HG03571 (cell line): ENCODE results near the gene SUDS3.
"Not testable (repeated sequence)": the region's sequence is repeated elsewhere in the genome, so short reads cannot be mapped to it uniquely, and the experiment has no call there.

ENCODE experiments used
- ATAC-seq: cut with Tn5 transposase; IDR thresholded peaks from one replicate; pipeline ENCODE4 v1.9.1; 2021; ENCODE audit not compliant: unreplicated experiment

SUDS3 gene

GRCh38 chr12:118391836-118392235 is 15.5 kb downstream of the SUDS3 start:
- ATAC-seq = no peak

DNA sequence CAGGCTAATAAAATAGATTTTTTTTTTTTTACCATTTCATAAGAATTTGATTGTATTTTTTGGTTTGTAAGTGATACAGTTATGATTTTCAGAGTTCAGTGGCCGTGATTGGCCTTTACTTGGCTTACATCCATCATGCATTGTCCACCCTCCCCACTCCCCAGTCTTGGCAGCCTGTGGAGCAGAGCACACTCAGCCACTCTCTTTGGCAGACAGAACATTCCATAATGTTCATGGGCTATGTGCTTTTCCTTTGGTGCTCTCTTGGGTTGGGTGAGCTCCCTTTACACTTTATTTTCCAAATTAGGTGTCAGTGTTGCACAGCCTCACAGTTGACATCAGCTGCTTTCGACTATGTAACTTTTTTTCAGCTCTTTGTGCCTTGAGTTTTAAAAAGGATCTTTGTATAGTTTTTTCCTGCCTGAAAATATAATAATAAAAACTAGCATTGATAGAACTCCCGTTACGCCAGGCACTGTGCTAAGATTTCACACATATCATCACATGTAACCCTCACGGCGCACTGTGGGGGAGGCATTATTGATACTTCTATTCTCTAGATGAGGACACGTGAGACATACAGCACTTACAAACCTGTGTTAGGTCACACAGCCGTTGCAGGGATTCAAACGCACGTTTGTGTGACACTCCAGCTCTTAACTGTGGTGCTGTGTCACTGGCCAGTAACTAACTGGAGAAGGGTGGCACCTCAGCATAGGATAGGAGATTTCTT is 21.5 kb downstream of the SUDS3 start:
- ATAC-seq = no peak

GRCh38 chr12:118398524-118398923 is 22.2 kb downstream of the SUDS3 start:
- ATAC-seq = no peak

DNA sequence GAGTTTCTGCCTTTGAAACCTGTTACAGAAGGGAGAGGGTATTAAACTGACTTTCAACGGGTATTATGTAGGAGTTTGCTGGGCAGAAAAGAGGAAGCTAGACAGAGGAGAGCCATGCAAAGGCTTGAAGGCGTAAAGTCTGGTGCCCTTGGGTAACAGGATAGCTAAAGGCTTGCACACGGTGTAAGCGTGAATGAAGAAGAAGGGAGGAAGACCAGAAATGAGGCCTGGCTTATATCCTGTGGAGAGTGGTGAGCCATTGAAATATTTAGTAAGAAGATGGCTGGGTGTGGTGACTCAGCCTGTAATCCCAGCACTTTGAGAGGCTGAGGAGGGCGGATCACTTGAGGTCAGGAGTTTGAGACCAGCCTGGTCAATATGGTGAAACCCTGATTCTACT is 22.6 kb downstream of the SUDS3 start:
- ATAC-seq = no peak

- ATAC-seq = no peak
Measured at GRCh38 chr12:118402251-118402650, 25.9 kb downstream of the SUDS3 start.

DNA sequence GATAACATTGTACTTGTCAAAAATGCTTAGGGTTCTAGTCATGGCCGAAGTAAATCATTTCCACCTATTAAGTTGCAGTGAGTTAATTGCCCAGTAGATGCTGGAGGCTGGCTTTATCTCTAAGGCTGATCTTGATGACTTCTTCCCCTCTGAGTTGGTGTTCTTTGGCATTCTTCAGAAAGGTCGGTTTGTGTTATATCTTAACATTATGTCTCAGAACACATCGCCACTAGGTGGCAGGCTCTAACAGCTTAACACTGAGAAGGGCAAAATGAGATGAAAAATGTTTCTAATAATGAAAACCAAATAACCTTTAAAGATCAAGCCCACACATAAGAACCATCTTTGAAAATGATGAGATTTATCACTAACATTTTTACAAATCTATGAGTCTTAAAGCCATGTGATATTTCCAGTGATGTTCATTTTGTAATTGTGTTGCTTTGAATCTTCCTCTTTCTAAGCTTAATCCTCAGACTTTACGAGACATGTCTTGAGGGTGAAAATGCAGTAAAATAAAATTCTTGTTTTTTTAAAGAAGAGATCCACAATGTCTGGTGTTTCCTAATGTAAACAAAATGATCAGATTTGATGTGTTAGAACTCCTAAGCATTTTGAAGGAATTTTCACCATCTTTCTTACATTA is 28.6 kb downstream of the SUDS3 start:
- no peak for ATAC-seq

GRCh38 chr12:118408241-118408640 is 31.9 kb downstream of the SUDS3 start:
- not testable (repeated sequence) for ATAC-seq

- ATAC-seq = no peak
Measured at GRCh38 chr12:118409834-118410233, 33.5 kb downstream of the SUDS3 start.

GRCh38 chr12:118417942-118418341 is 41.6 kb downstream of the SUDS3 start:
- ATAC-seq = no peak

DNA sequence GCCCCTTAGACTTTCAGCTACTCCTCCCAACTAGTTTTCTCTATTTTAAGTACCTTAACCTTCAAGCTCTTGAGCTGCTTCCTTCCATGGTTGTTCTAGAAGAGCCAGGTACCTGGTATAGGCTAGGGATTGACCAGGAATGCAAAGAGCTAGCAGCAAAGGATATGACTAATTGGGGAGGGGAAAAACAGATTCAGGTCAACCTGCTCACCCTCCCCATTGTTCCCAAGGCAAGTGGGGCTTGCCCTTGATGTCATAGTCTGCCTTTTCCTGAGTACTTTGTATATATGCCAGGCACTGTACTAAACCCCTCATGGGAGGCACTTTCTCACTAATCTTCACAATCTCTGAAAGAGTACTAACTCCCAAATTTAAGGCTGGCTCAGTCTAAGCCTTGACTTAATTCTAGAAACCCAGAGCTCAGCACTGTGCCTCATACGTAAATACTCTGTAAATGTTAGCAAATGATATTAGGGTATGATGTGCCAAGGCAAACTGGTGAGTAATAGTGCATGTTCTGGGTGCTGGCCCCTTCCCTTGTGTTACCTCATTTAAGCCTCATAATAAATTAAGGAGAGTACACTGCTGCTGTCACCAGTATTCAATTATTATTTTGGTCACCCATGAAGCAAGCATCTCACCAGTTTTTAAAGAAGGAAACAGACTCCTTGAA is 42.2 kb downstream of the SUDS3 start:
- no peak for ATAC-seq

DNA sequence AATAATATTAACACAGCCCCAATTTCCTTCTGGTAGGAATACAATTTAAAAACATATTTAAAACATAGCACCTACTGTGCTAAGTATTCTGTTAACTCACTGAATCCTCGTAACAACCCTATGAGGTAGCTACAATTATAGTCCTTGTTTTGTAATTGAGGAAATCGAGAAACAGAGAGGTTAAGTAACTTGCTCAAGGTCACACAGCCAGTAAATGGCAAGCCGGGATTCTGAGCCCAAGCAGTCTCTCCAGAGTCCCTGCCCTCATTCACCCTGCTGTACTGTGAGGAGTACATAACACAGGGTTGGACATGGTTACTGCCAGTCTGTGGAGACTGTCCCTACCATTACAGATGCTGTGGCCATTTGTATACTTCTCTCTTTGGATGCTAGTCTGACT is 44.3 kb downstream of the SUDS3 start:
- no peak for ATAC-seq

DNA sequence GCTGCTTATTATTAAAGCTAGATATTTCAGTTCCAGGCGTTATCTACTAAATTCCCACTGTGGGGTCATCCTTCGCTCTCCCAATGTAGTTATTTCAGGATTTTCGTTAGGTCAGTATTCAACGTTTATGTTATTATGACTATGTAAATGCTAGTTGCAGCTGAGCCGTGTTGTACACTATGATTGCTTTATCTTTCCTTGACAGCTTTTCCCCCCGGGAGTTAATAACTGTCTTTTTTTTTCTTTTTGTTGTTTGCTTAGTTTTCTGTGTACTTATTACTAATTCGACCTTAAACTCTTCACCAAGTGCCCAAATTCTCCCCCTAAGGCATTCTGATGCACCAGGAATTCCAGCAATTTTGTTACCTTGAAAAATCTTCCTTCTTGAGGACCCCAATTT is 48.5 kb downstream of the SUDS3 start:
- ATAC-seq = no peak

GRCh38 chr12:118425364-118425763 is 49.0 kb downstream of the SUDS3 start:
- ATAC-seq = no peak

- no peak for ATAC-seq
Measured at GRCh38 chr12:118427819-118428218, 51.5 kb downstream of the SUDS3 start.

GRCh38 chr12:118428643-118429042 is 52.3 kb downstream of the SUDS3 start:
- ATAC-seq = no peak

- no peak for ATAC-seq
Measured at GRCh38 chr12:118429688-118430383, 53.5 kb downstream of the SUDS3 start.

- no peak for ATAC-seq
Measured at GRCh38 chr12:118430516-118430915, 54.2 kb downstream of the SUDS3 start.

DNA sequence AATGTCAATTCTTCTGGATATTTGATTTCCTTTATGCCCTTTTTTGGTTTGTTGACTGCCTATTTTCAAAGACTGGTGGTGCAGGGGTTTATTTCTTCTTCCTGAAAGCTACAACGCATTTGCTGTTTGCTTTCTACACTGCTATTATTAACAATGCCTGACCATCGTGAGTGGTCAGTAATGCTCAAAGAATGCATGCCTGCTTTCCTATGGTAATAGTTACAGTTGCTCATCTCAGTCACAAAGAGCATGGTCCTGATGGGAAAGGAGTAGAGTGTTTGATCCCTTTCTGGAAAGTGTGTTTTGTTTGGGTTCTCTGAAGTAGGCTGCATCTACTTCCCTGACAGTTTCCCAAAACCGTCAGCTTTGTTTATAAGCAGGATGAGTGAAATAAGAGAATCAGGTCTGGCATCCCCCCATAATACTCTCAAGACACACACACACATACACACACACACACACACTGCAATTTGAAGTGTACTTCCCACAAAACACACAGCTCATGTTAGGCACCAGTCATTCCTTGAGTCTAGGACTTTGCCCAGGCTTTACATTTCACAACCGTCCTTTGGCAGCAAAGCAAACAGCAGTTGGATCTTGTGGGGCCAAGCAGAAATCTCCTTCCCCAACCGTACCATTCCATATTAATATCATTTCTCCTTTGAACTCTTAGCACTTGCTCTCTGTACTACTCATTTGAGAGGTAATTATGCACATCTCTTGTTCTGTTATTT is 56.6 kb downstream of the SUDS3 start:
- ATAC-seq = no peak

- ATAC-seq = no peak
Measured at GRCh38 chr12:118436002-118436730, 59.8 kb downstream of the SUDS3 start.

DNA sequence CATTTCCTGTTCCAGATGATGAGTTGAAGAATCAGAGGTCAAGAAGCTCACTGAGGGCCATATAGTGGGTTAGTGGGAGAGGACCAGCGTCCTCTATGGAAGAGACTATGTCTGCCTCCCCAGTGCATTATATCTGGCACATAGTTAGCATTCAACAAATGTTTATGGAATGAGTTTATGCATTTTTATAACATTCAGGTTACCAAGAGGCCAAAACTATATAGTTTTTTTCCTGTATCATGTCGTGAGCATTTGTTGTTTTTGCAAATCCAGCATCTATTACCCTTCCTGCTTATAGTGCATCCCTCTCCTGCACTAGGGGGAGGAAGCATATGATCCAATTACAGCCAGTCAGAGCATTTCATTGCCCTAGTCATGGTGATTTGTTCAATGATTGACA is 60.6 kb downstream of the SUDS3 start:
- no peak for ATAC-seq
